Left renal cortex interstitium (tissue), 4 donors: ENCODE results near the gene FMR1. TPM values are rescaled to one million over a fixed set of nuclear protein-coding genes. Genes with fewer than 3 reads are reported as not detected.

Experiments used
- DNase-seq, 4 donors: peaks; one replicate each; pipeline ENCODE4 v3.0.0-alpha.2; 2013; ENCODE audit warnings: low read depth in 4 of 4, low spot score in 2 of 4, missing footprints in 1 of 4
- polyA plus RNA-seq, 4 donors: library from polyadenylated mRNA; unstranded; fragments of 120-200 nt; gene quantifications; one replicate each; pipeline ENCODE4 v1.2.1, GENCODE V29; 2013; ENCODE audit not compliant: insufficient read length in 4 of 4

The FMR1 gene
- polyA plus RNA-seq = 100 to 1,000 TPM in 1 of 4 donors, 10 to 100 TPM in 3; 58.0 to 112 (median 78.2) TPM

DNA sequence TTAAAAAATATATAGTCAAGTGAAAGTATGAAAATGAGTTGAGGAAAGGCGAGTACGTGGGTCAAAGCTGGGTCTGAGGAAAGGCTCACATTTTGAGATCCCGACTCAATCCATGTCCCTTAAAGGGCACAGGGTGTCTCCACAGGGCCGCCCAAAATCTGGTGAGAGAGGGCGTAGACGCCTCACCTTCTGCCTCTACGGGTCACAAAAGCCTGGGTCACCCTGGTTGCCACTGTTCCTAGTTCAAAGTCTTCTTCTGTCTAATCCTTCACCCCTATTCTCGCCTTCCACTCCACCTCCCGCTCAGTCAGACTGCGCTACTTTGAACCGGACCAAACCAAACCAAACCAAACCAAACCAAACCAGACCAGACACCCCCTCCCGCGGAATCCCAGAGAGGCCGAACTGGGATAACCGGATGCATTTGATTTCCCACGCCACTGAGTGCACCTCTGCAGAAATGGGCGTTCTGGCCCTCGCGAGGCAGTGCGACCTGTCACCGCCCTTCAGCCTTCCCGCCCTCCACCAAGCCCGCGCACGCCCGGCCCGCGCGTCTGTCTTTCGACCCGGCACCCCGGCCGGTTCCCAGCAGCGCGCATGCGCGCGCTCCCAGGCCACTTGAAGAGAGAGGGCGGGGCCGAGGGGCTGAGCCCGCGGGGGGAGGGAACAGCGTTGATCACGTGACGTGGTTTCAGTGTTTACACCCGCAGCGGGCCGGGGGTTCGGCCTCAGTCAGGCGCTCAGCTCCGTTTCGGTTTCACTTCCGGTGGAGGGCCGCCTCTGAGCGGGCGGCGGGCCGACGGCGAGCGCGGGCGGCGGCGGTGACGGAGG lies at the start of gene FMR1:
Gene FMR1, plus strand, starts transcription at position 728 of the 831 bp plus-strand sequence. CDS start 261 bp downstream, outside the sequence.
- peak in 3 of 4 donors; percentile 62 to 82 (median 70) for DNase-seq

DNA sequence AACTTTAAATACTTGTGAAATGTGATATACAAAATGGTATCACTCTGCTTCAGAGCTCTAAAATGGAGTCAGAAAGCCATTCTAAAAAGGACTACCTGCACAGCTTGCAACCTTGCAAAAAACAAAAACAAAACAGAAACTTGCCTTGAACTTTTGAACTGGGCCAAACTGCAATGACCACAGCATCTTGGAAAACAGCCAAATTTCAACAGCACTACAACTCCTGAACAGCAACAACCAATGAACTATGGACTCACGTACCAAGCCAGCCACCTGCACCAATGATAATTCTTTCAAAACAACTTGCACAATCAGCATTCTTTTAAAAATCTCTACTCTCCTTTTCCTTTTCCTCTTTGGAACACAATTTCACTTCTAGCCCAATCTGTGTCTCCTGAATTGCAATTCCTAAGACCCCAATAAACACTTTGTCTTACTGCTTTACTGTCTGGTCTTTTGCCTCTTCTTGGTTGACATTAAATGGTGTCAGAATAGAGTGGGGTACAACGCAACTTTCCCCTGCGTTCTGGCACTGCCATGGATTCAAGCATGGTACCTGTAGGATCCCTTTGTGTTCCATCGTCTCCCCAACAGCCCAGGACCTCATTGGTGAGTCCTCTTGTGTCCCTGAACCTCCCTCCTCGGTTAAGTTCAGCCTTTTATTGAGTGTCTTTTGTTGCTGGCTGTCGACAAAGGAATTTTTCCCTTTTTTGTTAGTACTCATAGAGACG lies 35.7 kb upstream of the FMR1 start:
- DNase-seq = no peak

DNA sequence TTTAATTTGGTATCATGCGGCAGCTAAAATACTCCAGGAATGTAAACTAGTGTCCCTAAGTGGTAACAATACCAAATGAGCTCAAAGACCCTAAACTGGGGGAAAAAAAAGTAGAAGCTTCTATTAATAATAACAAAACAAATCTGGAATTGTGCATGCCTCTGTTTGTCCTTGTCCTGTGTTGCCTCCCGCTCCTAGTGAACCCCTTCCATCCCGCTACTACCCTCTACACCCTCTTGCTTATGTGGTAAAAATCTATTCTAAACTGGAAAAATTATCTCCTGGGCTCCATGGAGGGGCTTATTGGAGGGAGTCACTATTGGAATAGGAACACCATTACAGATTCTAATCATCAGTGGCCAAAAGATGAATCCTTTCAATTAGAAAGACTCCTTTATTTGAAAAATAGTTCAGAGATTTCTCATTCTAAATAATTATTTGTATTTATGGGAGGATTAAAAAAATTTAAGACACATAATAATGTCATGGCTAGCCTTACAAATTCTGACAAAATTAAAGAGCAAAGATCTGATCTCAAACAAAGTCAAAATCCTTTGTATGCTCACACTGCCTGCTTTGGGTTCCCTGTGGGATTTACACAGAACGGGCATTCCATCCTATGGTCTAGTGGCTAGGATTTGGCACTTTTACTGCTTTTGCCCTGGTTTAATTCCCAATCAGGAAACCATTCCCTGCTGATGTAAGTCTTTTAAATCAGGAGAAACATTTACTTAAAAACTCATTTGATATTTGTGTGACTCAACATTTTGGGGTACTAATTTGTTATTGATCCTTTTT lies 34.7 kb upstream of the FMR1 start:
- no peak for DNase-seq

DNA sequence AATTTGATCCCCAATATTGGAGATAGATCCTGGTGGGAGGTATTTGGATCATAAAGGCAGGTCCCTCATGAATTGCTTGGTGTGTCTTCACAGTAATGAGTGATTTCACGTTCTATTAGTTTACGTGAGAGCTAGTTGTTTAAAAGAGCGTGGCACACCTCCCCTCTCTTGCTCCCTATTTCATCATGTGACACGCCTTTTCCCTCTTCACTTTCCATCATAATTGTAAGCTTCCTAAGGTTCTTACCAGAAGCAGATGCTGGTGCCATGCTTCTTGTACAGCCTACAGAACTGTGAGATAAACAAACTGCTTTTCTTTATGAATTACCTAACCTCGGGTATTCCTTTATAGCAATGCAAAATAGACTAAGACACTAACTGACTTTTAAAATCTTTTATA lies 34.0 kb upstream of the FMR1 start:
- no peak for DNase-seq

DNA sequence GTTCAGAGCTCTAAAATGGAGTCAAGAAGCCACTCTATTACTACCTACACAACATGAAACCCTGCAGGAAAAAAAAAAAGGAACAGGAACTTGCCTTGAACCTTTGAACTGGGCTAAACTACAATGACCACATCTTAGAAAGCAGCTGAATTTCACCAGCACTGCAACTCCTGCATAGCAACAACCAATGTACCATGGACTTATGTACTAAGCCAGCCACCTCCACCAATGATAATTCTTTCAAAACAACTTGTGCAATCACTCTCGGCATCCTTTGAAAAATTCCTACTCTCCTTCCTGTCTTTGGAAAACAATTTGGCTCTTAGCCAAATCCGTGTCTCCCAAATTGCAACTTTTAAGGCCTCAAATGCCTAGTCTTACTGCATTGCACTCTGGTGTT lies 26.8 kb upstream of the FMR1 start:
- no peak for DNase-seq

DNA sequence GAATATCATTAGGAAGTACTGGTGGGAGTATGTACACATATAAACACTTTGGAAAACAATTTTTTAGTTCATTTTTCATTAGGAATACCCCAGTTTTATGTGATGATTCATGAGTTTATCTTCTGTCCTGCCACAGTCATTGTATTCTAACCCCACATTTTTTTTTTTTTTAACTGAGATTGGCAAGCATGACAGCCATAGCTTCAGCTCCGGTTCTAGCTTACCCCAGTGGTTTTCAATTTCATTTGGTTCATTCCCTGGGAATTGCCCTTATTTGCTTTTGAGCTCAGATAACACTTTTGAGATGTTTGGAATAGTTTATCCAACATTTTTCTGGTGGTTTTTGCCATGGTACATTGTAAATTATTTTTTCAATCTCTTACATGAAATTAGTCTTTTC lies 21.0 kb upstream of the FMR1 start:
- no peak for DNase-seq

DNA sequence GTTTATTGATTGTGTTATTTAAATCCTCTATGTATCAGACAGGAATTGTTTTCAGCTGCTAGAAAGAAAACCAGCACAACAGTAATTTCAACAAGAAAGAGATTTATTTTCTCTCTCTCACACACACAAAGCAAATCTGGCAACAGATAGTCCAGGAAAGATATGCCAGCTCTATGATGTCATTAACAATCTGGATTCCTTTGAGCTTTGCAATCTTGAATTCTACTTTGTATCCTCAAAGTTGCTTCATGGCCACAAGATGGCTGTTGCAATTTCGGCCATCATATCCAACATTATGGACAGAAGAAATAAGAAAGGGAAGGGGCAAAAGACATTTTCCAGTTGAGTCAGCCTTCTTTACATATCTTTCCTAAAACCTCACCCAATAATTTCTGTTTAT lies 19.8 kb upstream of the FMR1 start:
- no peak for DNase-seq

DNA sequence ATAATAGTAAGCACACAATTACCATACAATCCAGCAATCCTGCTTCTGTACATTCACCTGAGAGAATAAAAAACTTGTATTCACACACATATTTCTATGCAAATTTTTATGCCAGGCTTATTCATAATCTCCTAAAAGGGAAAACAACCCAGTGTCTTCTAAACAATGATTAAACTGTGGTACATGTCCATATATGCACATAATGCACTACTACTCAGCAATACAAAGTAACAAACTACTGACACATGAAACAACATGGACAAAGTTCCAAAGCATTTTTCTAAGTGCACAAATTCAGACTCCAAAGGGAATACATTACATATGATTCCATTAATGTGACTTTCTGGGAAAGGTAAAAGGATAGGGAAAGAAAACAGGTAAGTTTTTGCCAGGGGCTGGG lies 18.0 kb upstream of the FMR1 start:
- no peak for DNase-seq

DNA sequence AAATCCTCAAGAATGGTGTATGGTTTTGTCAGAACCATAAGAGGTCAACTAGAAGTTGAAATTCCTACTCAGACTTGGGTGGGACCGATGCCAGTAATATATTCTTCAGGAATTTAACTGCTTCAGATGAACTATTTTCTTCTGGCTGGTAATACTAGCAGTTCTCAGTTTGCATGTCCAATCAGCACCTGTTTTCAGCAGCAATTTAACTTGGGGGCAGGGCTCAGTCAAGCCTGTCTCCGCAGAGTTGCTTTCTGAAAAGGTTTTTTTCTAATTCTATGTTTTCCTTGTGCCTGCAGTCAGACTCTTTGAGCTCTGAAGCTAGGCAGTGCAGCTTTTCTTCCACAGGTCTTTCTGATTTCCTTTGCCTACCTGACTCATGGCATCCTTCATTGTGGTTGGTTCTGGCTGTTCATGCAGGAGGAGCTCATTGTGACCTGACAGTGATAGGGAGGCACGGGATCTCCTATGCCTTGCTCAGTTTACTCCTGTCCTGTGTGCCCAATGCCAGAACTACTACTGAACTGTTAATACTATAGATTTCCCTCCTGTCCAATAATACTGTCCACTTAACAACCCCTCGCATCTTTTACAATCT lies 17.3 kb upstream of the FMR1 start:
- no peak for DNase-seq

DNA sequence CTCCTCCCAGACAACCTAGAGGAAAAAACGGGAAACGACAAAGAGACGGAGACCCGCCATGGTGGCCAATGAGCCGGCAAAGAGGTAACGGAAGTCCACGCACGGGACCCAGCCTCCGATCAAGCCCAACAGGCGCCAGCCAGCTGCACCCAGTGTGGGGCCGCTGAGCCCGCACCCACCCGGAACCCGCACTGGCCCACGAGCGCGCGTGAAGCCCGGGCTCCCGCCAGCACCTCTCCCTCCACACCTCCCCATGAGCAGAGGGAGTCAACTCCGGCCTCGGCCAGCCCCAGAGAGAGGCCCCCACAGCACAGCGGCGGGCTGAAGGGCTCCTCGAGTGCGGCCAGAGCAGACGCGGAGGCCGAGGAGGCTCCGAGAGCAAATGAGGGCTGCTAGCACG lies 14.6 kb upstream of the FMR1 start:
- DNase-seq = no peak

DNA sequence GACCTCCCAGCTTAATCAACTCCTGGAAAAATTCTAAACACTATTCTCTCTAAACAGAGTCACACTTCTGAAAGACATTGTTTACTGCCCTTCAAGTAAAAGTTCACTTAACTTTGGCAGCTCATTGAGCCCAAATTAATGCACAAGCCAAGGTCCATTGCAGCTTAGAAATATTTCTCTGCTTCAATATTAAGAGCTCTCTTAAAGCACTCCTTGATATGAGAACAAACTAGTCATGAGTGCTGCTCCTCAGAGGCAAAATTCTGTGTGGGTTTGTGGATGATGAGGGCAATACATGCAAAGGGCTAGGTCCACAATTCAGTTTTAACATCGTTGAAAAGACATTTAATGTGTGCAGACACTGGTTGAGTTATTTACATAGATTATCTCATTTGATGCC lies 12.8 kb upstream of the FMR1 start:
- DNase-seq = no peak

DNA sequence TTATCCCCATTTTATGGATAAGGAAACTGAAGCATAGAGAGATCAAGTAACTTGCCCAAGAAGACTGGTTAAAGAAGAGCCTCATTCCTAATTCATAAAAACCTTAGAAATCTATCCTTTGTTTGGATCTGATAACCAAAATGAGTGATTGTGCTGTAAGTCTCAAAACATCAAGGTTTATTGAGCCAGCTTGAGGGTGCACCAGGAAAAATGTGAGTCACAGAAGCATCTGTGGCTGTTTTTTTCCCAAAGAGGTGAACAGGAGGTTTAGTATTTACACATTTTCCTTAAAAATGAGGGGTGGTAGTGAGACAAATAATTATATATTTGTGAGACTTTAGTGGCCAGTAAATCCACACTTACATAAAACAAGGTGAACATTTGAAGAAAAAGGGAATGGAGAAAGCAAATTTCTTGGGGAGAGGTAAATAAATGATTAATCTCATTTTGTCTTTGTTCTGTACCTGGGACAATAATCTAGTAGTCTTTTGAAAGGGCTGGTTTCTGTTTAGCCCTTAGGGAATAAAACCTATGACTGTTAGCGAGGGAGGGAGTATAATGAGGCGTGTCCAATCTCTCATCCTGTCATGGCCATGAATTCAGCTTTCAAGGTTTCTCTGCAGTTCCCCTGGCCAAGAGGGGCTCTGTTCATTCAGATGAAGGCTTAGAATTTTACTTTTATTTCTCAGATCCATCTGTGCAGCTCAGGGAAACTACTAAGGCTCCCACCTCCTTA lies 12.2 kb upstream of the FMR1 start:
- no peak for DNase-seq

DNA sequence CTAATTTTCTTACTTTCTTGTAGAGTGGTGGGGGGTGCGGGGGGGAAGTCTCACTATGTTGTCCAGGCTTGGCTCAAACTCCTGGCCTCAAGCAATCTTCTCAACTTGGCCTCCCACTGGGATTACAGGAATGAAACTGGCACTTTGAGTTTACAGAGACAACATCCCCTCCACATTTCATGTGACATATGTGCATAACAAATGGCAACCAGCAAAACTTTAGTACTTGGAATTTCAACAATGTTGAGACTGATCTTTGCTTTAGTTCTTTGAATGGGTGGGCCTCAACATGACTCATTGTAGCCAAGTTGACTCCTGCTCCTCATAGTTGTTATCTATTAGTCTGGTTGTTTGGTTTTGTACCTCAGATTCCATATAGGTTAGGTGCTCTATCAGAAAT lies 11.4 kb upstream of the FMR1 start:
- no peak for DNase-seq

DNA sequence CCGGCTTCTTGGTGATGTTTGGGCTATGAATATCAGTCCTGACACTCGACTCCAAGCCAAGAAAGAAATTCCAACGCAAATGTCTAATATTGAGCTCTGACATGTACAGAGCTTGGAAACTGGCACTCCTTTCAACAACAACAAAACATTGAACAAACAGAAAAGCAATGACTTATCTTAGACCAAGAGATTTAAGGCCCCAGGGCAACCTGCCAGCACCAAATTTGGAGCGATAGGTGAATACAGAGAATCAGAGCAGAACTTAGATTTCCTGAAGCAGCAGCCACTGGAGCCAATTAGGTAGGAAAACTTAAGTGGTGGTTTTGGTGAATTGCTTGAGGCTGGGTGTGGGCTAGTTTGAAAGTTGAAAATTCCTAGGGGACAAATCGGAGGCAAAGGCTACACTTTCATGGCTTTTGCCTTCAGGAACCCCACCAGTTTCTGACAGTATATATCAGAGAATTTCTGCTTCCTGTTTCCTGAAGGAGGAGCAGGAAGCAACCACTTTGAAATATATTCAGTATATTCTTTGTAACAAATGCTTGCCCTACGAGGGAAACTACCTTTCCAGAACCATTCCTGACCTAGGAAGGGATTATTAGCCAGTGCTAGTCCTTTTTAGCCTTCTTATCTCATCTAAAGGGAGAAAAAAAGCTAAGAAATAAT lies 10.1 kb upstream of the FMR1 start:
- DNase-seq = no peak

DNA sequence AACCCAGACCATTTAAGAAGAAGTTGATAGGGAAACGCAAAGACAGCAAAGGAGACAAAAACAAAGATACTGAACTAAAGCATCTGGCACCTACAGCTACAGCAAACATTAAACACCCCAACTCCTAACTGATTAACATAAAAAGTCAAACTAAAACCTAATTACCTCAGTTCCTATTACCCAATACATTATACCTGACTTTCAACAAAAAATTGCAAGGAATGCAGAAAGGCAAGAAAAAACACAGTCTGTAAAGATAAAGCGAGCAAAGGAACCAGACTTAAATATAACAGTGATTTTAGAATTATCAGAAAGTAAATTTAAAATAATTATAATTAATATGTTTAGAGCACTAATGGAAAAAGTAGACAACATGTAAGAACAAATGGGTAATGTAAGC lies 9.4 kb upstream of the FMR1 start:
- DNase-seq = no peak

DNA sequence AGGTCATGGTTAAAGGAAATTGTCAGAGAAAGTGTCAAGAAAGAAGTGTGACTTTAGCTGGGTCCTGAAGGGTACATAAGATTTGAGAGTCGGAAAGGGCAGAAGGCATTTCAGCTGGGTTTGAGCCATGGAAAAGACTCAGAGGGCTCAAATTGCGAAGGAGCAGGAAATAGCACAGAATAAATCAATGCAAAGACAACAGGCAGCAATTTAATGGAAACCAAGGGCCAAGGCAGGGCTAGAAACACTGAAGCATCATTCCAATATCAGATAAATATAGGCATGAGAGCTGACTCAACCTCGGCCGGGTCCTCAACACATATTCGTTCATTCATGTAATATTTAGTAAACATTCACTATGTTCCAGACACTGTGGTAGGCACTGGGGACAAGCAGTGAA lies 3.6 kb upstream of the FMR1 start:
- DNase-seq = no peak

DNA sequence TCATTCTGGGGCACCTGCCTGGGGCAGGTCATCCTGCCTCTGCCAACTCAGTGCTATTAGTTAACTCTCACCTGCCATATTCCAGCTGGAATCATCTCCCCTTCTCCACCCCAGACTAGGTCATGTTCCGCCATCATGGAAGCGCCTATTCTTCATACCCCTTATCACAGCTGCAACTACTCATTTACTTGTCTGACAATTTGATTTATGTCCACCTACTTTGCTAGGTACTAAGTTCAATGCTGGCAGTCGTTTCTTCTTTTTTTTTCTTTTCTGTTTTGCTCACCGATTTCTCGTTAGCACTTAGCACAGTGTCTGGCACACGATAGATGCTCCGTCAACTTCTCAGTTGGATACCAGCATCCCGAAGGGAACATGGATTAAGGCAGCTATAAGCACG lies 1.1 kb upstream of the FMR1 start:
- no peak for DNase-seq

DNA sequence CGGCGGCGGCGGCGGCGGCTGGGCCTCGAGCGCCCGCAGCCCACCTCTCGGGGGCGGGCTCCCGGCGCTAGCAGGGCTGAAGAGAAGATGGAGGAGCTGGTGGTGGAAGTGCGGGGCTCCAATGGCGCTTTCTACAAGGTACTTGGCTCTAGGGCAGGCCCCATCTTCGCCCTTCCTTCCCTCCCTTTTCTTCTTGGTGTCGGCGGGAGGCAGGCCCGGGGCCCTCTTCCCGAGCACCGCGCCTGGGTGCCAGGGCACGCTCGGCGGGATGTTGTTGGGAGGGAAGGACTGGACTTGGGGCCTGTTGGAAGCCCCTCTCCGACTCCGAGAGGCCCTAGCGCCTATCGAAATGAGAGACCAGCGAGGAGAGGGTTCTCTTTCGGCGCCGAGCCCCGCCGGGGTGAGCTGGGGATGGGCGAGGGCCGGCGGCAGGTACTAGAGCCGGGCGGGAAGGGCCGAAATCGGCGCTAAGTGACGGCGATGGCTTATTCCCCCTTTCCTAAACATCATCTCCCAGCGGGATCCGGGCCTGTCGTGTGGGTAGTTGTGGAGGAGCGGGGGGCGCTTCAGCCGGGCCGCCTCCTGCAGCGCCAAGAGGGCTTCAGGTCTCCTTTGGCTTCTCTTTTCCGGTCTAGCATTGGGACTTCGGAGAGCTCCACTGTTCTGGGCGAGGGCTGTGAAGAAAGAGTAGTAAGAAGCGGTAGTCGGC lies 528 bp downstream of the FMR1 start:
- DNase-seq = peak in 2 of 4 donors; percentile 18 to 27

DNA sequence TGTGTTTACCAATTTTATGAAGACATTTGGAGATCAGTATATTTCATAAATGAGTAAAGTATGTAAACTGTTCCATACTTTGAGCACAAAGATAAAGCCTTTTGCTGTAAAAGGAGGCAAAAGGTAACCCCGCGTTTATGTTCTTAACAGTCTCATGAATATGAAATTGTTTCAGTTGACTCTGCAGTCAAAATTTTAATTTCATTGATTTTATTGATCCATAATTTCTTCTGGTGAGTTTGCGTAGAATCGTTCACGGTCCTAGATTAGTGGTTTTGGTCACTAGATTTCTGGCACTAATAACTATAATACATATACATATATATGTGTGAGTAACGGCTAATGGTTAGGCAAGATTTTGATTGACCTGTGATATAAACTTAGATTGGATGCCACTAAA lies 1.9 kb downstream of the FMR1 start:
- DNase-seq = no peak
